Stimulated activated CD8-positive, alpha-beta memory T cell treated with anti-CD3 and anti-CD28 coated beads, Interleukin-15, amount 100 ng/mL, for 48 hours (primary cell): ENCODE results near the gene ZNF561.
"Not testable (repeated sequence)": the region's sequence is repeated elsewhere in the genome, so short reads cannot be mapped to it uniquely, and the experiment has no call there.

ENCODE experiments used
- DNase-seq, 2 donors: peaks; one replicate each; pipeline ENCODE4 v3.0.0-alpha.2; 2020; ENCODE audit warnings: low read depth in 2 of 2

The ZNF561 gene

DNA sequence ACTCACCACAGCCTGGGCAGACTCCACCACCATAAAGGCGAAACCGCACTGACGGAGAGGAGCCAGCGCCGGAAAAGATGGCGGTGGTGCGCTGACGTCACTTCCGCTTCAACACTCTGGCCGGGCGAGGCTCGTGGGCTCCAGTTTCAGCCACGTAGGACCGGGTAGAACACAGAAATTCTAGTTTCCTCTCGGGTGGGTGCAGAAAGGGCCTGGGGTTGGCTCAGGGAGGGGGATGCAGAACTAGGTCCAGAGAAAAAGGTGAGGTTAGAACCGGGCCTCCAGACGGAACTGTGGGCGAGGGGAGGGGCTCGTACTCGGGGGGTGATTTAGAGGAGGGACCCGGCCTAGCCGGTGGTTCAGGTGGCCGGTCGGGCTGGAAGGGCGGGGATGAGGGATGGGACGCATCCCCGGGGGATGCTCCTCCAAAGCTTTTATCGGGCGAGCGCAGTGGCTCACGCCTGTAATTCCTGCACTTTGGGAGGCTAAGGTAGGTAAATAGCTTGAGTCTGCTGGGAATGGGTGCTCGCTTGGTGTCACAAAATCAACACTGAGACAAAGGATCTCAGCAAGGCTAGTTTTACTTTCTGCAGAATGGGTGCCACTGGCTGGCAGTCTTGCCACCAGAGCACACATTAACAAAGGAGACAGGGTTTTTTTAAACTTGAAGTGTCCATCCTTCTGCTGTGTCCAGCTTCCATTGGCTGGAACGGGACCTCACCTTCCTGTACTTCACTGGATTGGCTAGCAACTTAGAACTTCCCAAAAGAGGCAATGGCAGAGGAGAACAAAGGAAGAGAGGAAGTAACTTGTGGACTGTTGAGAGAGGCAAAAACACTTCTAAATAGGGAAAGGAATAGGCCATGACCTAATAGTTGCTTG lies at the start of gene ZNF561:
Gene ZNF561, minus strand, starts transcription at position 77 of the 882 bp plus-strand sequence. CDS start 1,776 bp downstream, outside the sequence.
- DNase-seq = peak; percentile 80 to 83

DNA sequence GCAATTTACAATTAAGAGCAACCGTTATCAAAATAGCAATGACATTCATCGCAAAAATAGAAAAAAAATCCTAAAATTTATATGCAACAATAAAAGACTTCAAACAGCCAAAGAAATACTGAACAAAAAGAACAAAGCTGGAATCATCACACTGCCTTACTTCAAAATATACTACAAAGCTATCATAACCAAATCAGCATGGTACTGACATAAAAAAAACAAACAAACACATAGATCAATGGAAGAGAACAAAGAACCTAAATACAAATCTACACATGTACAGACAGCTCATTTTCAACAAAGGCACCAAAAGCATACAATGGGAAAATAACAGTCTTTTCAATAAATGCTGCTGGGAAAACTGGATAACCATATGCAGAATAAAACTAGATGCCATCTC lies 47.5 kb upstream of the ZNF561 start:
- no peak for DNase-seq

GRCh38 chr19:9667898-9668297 lies 46.9 kb upstream of the ZNF561 start:
- no peak for DNase-seq

- DNase-seq = no peak
Measured at GRCh38 chr19:9658769-9659168, 37.7 kb upstream of the ZNF561 start.

DNA sequence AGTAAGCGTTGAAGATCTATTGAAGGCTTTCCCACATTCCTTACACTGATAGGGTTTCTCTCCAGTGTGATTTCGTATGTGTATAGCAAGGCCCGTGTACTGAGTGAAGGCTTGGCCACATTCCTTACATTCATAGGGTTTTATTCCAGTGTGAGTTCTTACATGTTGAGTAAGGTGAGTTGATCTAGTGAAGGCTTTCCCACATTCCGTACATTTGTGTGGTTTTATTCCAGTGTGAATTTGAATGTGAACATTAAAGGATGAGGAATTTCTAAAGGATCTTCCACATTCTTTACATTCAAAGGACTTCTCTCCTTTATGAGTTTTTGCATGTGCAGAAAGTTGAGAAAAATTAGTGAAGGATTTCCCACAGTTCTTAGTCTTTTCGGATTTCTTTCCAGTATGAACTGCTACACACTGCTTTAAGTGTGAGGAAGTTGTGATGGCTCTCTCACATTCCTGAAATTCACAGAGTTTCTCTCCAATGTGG lies 32.1 kb upstream of the ZNF561 start:
- not testable (repeated sequence) for DNase-seq

DNA sequence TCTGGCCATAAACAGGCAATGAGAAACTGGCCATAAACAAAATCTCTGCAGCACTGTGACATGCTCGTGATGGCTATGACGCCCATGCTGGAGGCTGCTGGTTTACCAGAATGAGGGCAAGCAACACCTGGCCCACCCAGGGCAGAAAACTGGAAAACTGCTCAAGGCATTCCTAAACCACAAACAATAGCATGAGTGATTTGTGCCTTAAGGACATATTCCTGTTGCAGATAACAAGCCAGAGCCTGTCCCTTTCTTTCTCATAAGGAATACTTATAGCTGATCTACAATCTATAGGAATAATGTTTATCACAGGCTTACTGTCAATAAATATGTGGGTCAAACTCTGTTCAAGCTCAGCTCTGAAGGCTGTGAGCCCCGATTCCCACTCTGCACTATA lies 30.4 kb upstream of the ZNF561 start:
- not testable (repeated sequence) for DNase-seq

DNA sequence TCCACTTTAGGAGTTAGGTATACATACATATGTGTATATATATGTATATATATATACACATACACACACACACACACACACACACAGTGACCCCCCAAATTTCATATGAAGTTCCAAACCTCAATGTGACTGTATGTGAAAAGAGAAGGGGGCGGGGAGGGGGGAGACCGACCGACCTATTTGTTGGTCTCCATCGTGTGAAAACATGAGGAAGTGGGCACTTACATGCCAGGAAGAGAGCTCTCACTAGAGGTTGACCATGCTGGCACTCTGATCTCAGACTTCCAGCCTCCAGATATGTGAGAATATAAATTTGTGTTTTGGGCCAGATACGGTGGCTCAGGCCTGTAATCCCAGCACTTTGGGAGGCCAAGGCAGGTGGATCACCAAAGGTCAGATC lies 29.3 kb upstream of the ZNF561 start:
- DNase-seq = no peak

DNA sequence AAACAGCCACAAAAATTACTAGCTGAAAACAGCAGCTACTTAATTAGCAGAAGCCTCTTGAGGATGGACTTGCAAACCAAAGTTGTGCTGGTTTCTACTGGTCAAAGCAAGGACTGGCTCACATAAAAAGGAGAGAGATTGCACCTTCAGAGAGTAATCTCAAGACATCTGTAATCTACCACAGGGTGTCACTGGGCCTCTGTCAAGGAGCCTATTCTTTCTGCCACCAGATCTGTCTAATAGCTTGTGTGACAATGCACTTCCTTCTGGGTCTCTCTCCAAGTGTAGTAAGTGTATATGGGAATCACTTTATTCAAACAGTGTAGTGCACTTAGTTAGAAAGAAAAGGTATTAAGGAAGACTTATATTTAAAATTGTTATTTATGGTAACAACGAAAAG lies 24.4 kb upstream of the ZNF561 start:
- no peak for DNase-seq

GRCh38 chr19:9644472-9644871 lies 23.4 kb upstream of the ZNF561 start:
- DNase-seq = no peak

DNA sequence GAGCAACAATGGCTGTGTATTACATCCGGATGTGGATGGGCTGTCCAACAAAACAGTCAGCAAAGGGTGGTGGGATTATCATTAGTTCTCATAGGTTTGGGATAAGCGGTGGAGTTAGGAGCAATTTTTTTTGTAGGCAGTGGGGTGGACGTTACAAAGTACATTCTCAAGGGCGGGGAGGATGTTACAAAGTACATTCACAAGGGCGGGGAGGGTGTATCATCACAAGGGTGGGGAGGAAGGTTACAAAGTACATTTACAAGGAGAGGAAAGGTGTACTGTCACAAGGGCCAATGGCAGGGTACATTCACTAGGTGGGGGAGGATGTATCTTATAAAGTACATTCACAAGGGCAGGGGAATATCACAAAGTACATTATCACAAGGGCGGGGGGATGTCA lies 20.8 kb upstream of the ZNF561 start:
- DNase-seq = no peak

- no peak for DNase-seq
Measured at GRCh38 chr19:9640956-9641355, 19.9 kb upstream of the ZNF561 start.

DNA sequence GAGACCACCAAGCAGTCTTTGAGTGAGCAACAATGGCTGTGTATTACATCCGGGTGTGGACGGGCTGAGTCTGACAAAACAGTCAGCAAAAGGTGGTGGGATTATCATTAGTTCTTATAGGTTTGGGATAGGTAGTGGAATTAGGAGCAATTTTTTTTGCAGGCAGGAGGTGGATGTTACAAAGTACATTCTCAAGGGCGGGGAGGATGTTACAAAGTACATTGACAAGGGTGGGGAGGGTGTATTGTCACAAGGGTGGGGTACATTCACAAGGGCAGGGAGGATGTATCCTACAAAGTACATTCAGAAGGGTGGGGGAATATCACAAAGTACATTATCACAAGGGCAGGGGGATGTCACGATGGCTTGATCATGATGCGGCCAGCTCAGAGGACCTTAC lies 15.0 kb upstream of the ZNF561 start:
- DNase-seq = no peak

- no peak for DNase-seq
Measured at GRCh38 chr19:9627856-9628255, 6.8 kb upstream of the ZNF561 start.

DNA sequence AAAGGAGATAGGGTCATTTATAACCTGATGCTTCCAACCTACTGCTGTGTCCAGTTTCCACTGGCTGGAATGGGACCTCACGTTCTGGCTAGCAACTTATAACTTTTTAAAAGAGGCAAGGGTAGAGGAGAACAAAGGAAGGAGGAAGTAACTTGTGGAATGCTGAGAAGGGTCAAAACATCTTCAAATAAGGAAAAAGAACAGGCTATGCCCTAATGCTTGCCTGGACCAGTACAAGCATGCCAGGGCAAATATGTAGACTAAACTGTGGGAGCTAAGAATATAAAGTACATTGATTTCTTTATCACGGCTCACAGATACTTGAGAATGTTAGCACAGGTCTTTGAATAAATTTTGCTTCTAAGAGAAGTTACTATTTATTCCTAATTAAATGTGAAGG lies 1.5 kb upstream of the ZNF561 start:
- no peak for DNase-seq

DNA sequence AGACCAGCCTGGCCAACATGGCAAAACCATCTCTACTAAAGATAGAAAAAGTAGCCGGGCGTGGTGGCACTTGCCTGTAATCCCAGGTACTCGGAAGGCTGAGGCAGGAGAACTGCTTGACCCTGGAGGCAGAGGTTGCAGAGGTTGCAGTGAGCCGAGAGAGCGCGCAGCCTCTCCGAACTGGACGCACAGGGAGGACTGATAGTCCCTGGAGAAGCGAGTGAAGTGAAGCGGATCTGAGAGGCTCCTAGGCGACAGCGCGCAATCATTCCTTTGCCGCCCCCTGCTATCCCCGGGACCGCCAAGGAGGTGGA lies 233 bp downstream of the ZNF561 start:
- DNase-seq = no peak

DNA sequence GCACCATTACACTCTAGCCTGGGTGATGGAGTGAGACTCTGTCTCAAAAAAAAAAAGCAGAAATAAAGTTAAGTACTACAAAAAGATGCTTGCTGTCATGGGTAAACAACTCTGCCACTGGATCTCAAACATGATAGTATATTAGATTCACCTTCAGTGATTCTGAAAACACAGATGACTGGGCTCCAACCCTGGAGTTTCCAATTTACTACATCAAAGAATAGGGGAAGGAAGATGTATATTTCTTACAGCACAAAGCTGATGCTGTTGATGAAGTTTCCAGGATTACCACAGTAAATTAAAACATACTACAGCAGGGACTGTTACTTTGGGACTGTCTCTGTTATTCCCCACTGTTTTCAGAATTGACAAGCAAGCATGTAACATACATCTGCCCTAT lies 5.2 kb downstream of the ZNF561 start:
- DNase-seq = no peak

- DNase-seq = no peak
Measured at GRCh38 chr19:9610484-9611113, 10.4 kb downstream of the ZNF561 start.

DNA sequence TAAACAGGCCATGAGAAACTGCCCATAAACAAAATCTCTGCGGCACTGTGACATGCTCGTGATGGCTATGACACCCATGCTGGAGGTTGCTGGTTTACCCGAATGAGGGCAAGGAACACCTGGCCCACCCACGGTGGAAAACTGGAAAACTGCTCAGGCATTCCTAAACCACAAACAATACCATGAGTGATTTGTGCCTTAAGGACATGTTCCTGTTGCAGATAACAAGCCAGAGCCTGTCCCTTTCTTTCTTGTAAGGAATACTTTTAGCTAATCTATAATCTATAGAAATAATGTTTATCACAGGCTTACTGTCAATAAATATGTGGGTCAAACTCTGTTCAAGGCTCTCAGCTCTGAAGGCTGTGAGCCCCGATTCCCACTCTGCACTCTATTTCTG lies 12.1 kb downstream of the ZNF561 start:
- no peak for DNase-seq

DNA sequence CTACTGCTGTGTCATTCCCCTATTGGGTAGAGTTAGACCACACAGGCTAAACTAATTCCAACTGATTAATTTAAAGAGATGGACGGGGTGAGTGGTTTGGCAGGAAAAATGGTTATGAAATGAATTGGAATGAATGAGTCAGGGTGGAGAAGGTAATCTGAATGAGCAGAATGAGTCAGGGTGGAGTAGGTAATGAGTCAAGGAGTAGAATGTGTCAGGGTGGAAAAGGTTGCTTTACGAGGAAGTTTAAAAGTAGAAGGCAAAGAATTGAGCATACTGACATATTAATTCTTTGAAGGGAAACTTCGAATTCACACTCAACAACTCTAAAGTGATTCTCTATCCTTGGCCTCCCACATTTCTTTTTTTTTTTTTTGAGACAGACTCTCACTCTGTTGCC lies 24.0 kb downstream of the ZNF561 start:
- DNase-seq = no peak

DNA sequence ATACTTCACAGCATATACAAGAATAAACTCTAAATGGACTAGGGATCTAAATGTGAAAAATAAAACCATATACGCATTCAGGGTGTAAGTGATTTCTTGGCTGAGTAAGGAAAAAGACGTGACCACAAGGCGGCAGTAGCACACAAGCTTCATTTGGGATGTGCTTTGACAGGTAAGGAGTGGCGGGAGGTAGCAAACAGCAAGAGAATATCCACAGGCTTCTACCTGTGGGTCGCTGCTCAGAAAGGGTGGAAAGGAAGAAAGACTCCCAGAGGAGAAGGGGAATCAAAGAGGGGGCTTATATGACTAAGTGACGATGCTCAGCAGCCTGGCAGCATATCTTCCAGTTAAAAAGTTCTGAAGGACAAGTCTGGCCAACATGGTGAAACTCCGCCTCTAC lies 34.3 kb downstream of the ZNF561 start:
- DNase-seq = peak; percentile 47 to 51

- DNase-seq = peak; percentile 78 to 79
Measured at GRCh38 chr19:9584073-9584833, 36.8 kb downstream of the ZNF561 start, which contains the start of gene ZNF121. TSS of gene ZNF121 (minus strand) at chr19:9584504. CDS start at chr19:9568097, 16,407 bp downstream.

GRCh38 chr19:9582081-9582725 lies 38.8 kb downstream of the ZNF561 start:
- DNase-seq = not testable (repeated sequence)
